Gastrocnemius medialis (tissue), 4 donors: ENCODE data around the gene PIM3.

Experiments used
- POLR2A ChIP-seq, 2 donors: fragments of 450-650 bp; IDR thresholded peaks; one replicate each; pipeline ENCODE4 v1.6.1; 2017; ENCODE audit warnings: antibody characterized with exemption in 2 of 2, mild to moderate bottlenecking in 2 of 2, moderate library complexity in 2 of 2
- TF ChIP-seq, protein P1 (sequence below), 5 experiments: fragments of 450-650 bp in 3 of 5; fragments of 200-600 bp in 2 of 5; sonication (generic) in 2 of 5; IDR thresholded peaks in 4 of 5; conservative IDR thresholded peaks in 1 of 5; 1 replicate in 4 of 5; 2 replicates in 1 of 5; pipeline ENCODE4 v1.5.1; 2016 to 2019; ENCODE audit warnings: antibody characterized with exemption in 5 of 5, mild to moderate bottlenecking in 3 of 5, moderate library complexity in 3 of 5

DNA sequence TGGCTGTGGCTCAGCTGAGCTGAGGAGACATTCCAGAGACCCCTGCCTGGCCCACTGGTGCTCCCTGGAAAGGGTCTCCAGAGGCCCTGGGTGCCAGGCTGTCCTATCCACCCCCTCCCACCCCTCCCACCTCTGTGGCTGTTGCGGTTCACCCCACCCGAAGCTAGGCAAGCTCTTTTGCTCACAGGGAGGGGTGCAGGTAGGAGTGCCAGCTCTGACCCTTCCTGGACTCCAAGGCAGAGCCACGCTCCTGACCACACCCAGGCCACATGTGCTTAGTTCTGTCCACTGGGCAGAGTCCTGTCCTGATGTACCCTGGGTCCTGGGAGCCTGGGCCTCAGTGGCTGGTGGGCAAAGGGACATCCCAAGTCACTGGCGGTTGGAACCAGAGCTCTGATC lies 35.5 kb downstream of the PIM3 start:
- TF ChIP-seq, protein P1, sequence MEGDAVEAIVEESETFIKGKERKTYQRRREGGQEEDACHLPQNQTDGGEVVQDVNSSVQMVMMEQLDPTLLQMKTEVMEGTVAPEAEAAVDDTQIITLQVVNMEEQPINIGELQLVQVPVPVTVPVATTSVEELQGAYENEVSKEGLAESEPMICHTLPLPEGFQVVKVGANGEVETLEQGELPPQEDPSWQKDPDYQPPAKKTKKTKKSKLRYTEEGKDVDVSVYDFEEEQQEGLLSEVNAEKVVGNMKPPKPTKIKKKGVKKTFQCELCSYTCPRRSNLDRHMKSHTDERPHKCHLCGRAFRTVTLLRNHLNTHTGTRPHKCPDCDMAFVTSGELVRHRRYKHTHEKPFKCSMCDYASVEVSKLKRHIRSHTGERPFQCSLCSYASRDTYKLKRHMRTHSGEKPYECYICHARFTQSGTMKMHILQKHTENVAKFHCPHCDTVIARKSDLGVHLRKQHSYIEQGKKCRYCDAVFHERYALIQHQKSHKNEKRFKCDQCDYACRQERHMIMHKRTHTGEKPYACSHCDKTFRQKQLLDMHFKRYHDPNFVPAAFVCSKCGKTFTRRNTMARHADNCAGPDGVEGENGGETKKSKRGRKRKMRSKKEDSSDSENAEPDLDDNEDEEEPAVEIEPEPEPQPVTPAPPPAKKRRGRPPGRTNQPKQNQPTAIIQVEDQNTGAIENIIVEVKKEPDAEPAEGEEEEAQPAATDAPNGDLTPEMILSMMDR (IDR thresholded peaks at IDR 0.05 in 4 of 5, conservative IDR thresholded peaks at IDR 0.05 in 1 of 5), result no peak
- TF ChIP-seq POLR2A (IDR thresholded peaks at IDR 0.05), result no peak
